Left ventricle myocardium inferior (tissue), 1 donor: ENCODE measurements around the gene SLC22A13. TPM values are rescaled to one million over a fixed set of nuclear protein-coding genes. Genes with fewer than 3 reads are reported as not detected.
A peak's percentile ranks its signal among the peaks of the same experiment; 100 is the strongest.

Experiments
- DNase-seq: peaks from one replicate; pipeline ENCODE4 v3.0.0-alpha.2; 2020
- H3K27ac ChIP-seq: fragments of 200-600 bp; replicated peaks from 2 replicates; pipeline ENCODE4 v1.8.0; 2021
- H3K27me3 ChIP-seq: fragments of 200-600 bp; 2 replicates; pipeline ENCODE4 v1.8.0; 2021; ENCODE audit warnings: low read depth
- H3K36me3 ChIP-seq: fragments of 200-600 bp; 2 replicates; pipeline ENCODE4 v1.8.0; 2021
- H3K4me1 ChIP-seq: fragments of 200-600 bp; 2 replicates; pipeline ENCODE4 v1.8.0; 2021
- H3K4me3 ChIP-seq: fragments of 200-600 bp; 2 replicates; pipeline ENCODE4 v1.8.0; 2021; ENCODE audit warnings: mild to moderate bottlenecking, moderate library complexity
- H3K9me3 ChIP-seq: fragments of 200-600 bp; replicated peaks from 2 replicates; pipeline ENCODE4 v1.8.0; 2021
- intact Hi-C: fragments of 100-400 bp; cut with micrococcal nuclease; formaldehyde crosslinking; loops from one replicate; pipeline ENCODE4 v1.11.0; 2022
- total RNA-seq: library from RNA; stranded (reverse); fragmentation: NEBNext Ultra II Directional; extraction: Animal tissue kit (Norgen Biotek cat#: 25700); gene quantifications from one replicate; pipeline ENCODE4 v1.2.1, GENCODE V29; 2021
- TF ChIP-seq, protein P1 (sequence below): fragments of 200-600 bp; IDR thresholded peaks from 2 replicates; pipeline ENCODE4 v1.8.0; 2021; ENCODE audit warnings: antibody characterized with exemption, mild to moderate bottlenecking, borderline replicate concordance
- donor health status: DM: no; HTN: yes; CAD: no; lungs with severe emphysema.

The SLC22A13 gene
- total RNA-seq, 1 donor from 2014 or later: not detected

DNA sequence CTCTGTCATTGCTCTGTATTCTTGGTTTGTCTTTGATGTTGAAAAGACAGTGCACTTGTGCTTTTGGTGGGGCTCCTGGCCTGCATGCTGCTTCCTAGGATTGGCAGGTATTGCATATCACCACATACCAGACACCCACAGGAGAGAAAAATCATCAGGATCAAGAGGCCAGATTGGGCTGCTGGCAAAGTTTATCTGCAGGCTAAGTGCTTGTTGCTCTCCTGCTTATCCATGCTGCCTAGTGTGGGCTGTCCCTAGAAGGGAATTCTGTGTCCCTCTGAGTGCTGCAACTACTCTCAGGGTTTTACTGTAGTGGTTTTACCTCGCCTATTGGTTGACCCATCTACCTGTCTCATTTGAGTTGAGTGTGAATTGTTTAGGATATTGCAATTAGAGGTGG lies 833 bp upstream of the SLC22A13 start:
- Histone ChIP-seq H3K36me3 (no peaks in the 10 kb centered on the region), H3K9me3 (no peaks in the 10 kb centered on the region), H3K27ac (peak overlapping the region; percentile 66), H3K27me3 (no peaks in the 10 kb centered on the region), H3K4me1 (peaks cover 31% of the 10 kb centered on the region), H3K4me3 (no peak overlapping the region)
- intact Hi-C loops: no loop called here
- TF ChIP-seq, protein P1, sequence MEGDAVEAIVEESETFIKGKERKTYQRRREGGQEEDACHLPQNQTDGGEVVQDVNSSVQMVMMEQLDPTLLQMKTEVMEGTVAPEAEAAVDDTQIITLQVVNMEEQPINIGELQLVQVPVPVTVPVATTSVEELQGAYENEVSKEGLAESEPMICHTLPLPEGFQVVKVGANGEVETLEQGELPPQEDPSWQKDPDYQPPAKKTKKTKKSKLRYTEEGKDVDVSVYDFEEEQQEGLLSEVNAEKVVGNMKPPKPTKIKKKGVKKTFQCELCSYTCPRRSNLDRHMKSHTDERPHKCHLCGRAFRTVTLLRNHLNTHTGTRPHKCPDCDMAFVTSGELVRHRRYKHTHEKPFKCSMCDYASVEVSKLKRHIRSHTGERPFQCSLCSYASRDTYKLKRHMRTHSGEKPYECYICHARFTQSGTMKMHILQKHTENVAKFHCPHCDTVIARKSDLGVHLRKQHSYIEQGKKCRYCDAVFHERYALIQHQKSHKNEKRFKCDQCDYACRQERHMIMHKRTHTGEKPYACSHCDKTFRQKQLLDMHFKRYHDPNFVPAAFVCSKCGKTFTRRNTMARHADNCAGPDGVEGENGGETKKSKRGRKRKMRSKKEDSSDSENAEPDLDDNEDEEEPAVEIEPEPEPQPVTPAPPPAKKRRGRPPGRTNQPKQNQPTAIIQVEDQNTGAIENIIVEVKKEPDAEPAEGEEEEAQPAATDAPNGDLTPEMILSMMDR: no peak
- DNase-seq: no peak

- peaks cover 31% of the 10 kb centered on the region for H3K4me1 ChIP-seq
- intact Hi-C loops: no loop called here
- TF ChIP-seq, protein P1: no peak
- no peaks in the 10 kb centered on the region for H3K36me3 ChIP-seq
- no peak overlapping the region for H3K4me3 ChIP-seq
- H3K9me3 ChIP-seq: no peaks in the 10 kb centered on the region
- no peaks in the 10 kb centered on the region for H3K27me3 ChIP-seq
- DNase-seq: no peak
- H3K27ac ChIP-seq: no peak overlapping the region
Measured at GRCh38 chr3:38266810-38267209, 1.2 kb downstream of the SLC22A13 start.

DNA sequence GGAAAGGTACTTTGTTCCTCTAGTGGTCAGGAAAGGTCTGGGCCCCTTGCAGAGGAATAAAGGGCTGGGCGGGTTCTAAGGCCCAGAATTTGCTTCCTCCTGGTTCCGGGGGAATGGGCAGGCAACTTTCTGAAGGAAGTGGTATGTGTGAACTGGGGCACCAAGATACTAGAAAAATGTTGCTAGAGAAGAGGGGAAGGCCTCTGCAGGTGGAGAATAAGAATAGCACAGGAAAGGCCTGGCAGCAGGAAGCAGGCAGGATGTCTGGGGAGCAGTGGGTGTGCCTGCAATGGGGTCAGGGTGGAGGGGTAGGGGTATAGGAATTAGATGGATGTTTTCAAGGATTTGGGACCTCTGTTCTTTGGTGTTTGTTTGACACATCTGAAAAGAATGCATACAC lies 2.0 kb downstream of the SLC22A13 start:
- intact Hi-C loops: no loop called here
- Histone ChIP-seq H3K27ac (no peak overlapping the region), H3K9me3 (no peaks in the 10 kb centered on the region), H3K27me3 (no peaks in the 10 kb centered on the region), H3K36me3 (no peaks in the 10 kb centered on the region), H3K4me1 (peaks cover 31% of the 10 kb centered on the region), H3K4me3 (no peak overlapping the region)
- no peak for DNase-seq
- TF ChIP-seq, protein P1: no peak

DNA sequence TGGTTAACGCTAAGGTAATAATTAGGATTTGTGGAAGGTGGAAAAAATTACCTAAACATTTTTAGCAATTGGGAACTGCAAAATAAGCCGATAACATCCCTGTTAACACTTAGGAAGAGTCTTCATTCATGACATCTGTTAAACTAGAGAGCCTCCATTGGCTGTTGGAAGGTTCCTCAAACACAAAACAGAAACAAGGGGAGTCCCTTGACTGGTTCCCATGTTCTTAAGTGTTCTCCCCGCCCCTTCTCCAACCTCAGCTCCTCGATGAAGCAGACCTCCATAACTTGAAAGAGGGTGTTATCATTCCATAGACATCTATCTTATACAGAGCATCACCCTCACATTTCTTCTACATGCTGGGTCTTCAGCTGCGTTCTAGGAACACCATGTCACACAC lies 2.5 kb downstream of the SLC22A13 start:
- no peaks in the 10 kb centered on the region for H3K36me3 ChIP-seq
- TF ChIP-seq, protein P1: no peak
- no peak for DNase-seq
- intact Hi-C loops: no loop called here
- no peak overlapping the region for H3K27ac ChIP-seq
- no peaks in the 10 kb centered on the region for H3K27me3 ChIP-seq
- no peak overlapping the region for H3K4me3 ChIP-seq
- peaks cover 31% of the 10 kb centered on the region for H3K4me1 ChIP-seq
- no peaks in the 10 kb centered on the region for H3K9me3 ChIP-seq

- no peak overlapping the region for H3K4me3 ChIP-seq
- no peaks in the 10 kb centered on the region for H3K27me3 ChIP-seq
- peaks cover 31% of the 10 kb centered on the region for H3K4me1 ChIP-seq
- H3K9me3 ChIP-seq: no peaks in the 10 kb centered on the region
- intact Hi-C loops: no loop called here
- H3K36me3 ChIP-seq: no peaks in the 10 kb centered on the region
- no peak for DNase-seq
- no peak overlapping the region for H3K27ac ChIP-seq
- TF ChIP-seq, protein P1: no peak
Measured at GRCh38 chr3:38268522-38268921, 2.9 kb downstream of the SLC22A13 start.

- Histone ChIP-seq H3K9me3 (no peaks in the 10 kb centered on the region), H3K36me3 (no peaks in the 10 kb centered on the region), H3K4me1 (peaks cover 13% of the 10 kb centered on the region), H3K4me3 (no peak overlapping the region), H3K27ac (no peak overlapping the region), H3K27me3 (no peaks in the 10 kb centered on the region)
- TF ChIP-seq, protein P1: no peak
- intact Hi-C loops: no loop called here
- DNase-seq: no peak
Measured at GRCh38 chr3:38270606-38271005, 5.0 kb downstream of the SLC22A13 start.
